GM21825 (cell line): ENCODE data around the gene PLBD1.

Source experiments
- ATAC-seq: cut with Tn5 transposase; IDR thresholded peaks from one replicate; pipeline ENCODE4 v1.9.1; 2021; ENCODE audit warnings: mild to moderate bottlenecking, moderate library complexity; ENCODE audit not compliant: unreplicated experiment

Gene PLBD1

GRCh38 chr12:14570231-14570630 is 2.5 kb upstream of the PLBD1 start:
- ATAC-seq: no peak

- no peak for ATAC-seq
Observed at GRCh38 chr12:14564336-14564959, 3.2 kb downstream of the PLBD1 start.

GRCh38 chr12:14563046-14563445 is 4.6 kb downstream of the PLBD1 start:
- ATAC-seq: no peak

- no peak for ATAC-seq
Observed at GRCh38 chr12:14562279-14562678, 5.4 kb downstream of the PLBD1 start.

- ATAC-seq: no peak
Observed at GRCh38 chr12:14561677-14562238, 5.9 kb downstream of the PLBD1 start.

GRCh38 chr12:14560904-14561574 is 6.6 kb downstream of the PLBD1 start:
- no peak for ATAC-seq

- ATAC-seq: no peak
Observed at GRCh38 chr12:14558473-14558959, 9.2 kb downstream of the PLBD1 start.

GRCh38 chr12:14557966-14558365 is 9.7 kb downstream of the PLBD1 start:
- ATAC-seq: no peak

- no peak for ATAC-seq
Observed at GRCh38 chr12:14554281-14555007, 13.2 kb downstream of the PLBD1 start.

- no peak for ATAC-seq
Observed at GRCh38 chr12:14548609-14549008, 19.1 kb downstream of the PLBD1 start.

GRCh38 chr12:14547571-14547970 is 20.1 kb downstream of the PLBD1 start:
- ATAC-seq: no peak

- ATAC-seq: no peak
Observed at GRCh38 chr12:14545144-14546124, 22.2 kb downstream of the PLBD1 start.

GRCh38 chr12:14540801-14541462 is 26.8 kb downstream of the PLBD1 start:
- no peak for ATAC-seq

GRCh38 chr12:14537088-14537487 is 30.6 kb downstream of the PLBD1 start:
- no peak for ATAC-seq

GRCh38 chr12:14532152-14532551 is 35.5 kb downstream of the PLBD1 start:
- ATAC-seq: no peak

GRCh38 chr12:14525964-14526363 is 41.7 kb downstream of the PLBD1 start:
- no peak for ATAC-seq

- no peak for ATAC-seq
Observed at GRCh38 chr12:14521822-14522221, 45.9 kb downstream of the PLBD1 start.

GRCh38 chr12:14514946-14515345 is 52.7 kb downstream of the PLBD1 start:
- ATAC-seq: no peak

- no peak for ATAC-seq
Observed at GRCh38 chr12:14514154-14514842, 53.4 kb downstream of the PLBD1 start.
